ENCODE results near the gene PCDH12.
"Not testable (repeated sequence)": the region's sequence is repeated elsewhere in the genome, so short reads cannot be mapped to it uniquely, and the experiment has no call there.

PCDH12 gene

DNA sequence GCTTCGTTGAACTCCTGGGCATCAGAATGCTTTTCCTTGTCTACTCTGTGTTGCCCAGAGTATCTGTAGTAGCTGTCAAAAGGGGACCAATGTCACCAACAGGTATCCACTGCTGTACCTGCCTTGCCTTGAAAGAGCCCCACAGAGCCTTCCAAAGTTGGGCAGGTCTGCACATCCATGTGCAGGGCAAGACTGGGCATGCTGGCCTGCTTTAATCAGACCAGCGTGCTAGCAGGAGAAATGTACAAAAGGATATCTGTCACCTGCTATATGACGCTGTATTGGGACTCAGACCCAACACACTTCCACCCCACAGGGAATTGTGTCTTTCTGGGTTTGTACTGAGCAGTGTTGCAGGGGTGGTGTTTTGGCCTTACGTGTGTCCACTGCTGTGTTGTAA lies 22.5 kb downstream of the PCDH12 start:
- no peak for DNase-seq

- no peak for DNase-seq
Measured at GRCh38 chr5:141934099-141934844, 23.7 kb downstream of the PCDH12 start.

DNA sequence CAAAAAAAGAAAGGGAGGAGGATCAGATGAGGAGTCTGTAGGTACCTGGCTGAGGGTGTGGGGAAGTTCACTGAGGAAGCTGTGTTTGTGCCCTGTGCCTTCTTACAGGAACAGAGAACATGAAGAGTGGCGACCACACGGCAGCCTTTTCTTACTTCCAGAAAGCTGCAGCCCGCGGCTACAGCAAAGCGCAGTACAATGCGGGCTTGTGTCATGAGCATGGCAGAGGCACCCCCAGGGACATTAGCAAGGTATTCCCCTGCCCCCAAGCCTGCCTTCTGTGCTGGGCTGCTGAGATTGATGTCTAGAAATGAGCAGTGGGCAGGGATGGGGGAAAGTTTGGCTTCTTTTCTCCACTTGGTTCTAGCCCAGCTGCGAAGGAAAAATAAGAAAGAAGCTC lies 24.9 kb downstream of the PCDH12 start:
- DNase-seq = no peak

- no peak for DNase-seq
Measured at GRCh38 chr5:141931694-141932093, 26.3 kb downstream of the PCDH12 start.

- no peak for DNase-seq
Measured at GRCh38 chr5:141929398-141930058, 28.5 kb downstream of the PCDH12 start.

- DNase-seq = no peak
Measured at GRCh38 chr5:141928051-141928450, 30.0 kb downstream of the PCDH12 start.

- DNase-seq = no peak
Measured at GRCh38 chr5:141926434-141926833, 31.6 kb downstream of the PCDH12 start.

DNA sequence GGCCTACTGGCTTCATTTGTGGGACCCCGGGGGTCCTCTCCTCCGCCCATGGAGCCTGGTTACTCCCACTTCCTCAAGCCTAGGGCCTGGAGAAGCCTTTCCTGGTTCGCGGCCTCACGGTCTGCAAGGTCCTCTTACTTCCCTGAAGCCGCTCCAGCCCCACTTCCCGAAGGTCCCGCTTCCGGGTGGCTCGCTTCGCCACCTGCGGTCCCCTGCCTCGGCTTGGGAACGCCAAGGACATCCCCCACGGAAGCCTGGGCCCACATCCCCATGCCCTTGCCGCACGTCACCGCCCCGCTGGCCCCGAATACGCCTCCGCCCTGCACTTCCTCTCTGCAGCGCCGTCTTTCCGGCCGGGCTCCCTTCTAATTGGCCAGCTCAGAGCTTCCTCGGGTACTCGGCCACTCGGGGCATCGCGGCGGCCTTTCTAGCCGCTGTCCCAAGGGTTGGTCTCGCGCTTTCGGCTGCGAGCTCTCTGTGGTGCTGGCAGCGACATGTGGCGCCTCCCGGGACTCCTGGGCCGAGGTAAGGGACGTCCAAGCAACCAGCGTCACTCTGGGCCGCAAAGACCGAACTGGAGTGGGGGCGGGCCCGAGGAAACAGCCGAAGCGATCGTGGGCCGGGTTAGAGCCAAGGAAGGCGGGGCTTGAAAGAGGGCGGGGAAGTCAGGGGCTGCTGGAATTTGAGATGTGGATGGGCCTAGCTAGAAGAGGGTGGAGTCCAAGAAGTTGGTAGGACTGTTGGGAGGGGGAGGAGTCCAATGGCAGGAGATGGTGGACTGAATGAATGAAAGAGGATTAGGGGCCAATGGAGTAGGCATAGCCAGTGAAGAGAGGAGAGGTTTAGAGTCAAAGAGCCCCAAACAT lies 34.3 kb downstream of the PCDH12 start, which contains the start of gene DELE1:
Gene DELE1, plus strand, starts transcription at position 424 of the 866 bp plus-strand sequence. Its CDS starts 71 bp downstream, at position 495.
- peak; percentile 94 for DNase-seq

DNA sequence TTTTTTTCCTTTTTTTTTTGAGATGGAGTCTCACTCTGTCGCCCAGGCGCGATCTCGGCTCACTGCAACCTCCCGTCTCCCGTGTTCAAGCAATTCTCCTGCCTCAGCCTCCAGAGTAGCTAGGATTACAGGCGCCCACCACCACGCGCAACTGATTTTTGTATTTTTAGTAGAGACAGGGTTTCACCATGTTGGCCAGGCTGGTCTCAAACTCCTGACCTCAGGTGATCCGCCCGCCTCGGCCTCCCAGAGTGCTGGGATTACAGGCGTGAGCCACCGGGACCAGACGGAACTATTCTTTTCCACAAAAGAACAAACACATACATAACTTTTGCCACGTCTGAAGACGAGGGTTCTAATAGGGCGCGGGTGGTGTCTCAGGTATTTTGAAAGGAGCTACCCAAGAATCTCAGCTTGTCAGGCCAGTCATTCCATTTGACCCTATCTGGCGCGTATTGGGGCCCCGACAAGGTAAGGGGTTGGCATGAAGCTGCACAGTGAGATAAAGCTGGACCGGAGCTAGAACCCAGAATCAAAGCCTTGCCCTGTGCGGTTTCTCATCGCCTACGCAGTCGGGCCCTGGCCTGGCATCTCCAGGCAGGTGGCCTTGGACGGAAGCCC lies 35.1 kb downstream of the PCDH12 start:
- not testable (repeated sequence) for DNase-seq

DNA sequence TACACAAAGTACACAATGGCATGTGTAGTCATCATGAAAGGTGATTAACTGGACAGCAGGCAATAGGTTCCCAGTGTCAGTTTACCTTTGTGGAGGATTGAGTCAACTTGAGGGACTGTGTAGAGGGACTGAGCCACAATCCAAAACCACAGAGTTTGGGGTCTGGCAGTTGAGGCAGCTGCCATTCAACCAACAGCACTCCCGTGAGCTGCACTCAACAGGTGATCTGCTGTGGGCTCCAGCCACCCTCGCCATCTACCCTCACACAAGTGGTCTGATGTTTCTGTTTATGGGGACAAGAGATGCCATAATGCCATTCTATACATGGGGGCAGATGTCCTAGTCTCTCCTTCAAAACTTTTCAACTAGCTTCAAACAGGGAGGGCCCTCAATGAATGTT lies 37.2 kb downstream of the PCDH12 start:
- no peak for DNase-seq

DNA sequence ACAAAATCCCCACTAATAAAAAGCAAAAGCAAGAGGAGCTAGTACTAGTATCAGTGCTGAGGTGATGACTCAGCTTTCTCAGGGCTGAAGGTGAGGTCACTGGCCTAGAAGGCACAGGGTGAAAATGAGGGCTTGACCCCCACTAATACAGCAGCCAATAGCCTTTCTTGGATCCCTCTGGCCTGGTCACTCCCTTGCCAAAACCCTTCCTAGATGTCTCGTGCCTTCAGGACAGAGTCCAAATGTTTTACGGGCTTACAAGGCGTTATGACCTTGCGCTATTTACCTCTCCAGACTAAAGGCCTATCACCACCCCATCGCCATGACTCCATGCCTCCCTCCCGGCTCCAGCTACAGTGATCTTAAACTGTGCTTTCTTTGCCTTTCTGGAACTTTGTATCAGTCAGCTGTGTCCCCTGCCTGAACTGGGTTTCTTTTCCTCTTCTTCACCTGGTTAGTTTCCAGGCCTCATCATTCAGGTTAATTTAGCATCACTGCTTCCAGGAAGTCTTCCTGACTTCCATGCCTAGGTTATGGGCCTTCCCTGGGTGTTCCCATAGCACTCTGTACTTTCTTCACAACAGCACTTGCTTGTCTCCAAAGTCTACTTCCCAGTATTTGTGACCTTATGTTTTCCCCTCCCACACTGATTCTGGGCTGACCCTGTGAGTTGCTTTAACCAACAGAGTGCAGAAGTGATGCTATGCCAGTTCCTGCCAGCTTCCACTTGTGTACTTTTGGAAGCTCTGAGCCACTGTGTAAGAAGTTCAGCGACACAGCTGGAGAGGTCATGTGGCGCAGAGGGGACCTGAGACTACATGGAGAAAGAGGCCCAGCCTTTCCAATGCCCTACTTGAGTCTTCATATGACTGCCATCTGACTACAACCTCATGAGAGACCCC lies 38.5 kb downstream of the PCDH12 start:
- no peak for DNase-seq

DNA sequence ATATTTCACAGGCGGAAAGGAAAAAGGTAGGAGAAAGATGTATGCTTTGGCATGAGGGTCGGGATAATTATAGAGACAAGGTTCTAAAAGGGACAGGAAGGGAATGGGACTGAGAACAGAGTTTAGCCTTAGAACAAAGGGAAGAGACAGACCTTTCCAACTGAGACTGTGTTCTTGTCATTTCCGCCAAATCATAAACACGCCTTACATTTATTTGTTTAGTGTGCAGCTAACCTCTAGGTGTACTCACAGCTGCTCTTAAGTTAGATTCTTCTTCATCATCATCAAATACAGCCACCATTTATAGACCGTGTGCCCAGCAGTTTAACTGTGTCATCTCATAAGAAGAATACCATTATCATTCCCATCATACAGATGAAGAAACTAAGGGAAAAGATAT lies 40.2 kb downstream of the PCDH12 start:
- no peak for DNase-seq

DNA sequence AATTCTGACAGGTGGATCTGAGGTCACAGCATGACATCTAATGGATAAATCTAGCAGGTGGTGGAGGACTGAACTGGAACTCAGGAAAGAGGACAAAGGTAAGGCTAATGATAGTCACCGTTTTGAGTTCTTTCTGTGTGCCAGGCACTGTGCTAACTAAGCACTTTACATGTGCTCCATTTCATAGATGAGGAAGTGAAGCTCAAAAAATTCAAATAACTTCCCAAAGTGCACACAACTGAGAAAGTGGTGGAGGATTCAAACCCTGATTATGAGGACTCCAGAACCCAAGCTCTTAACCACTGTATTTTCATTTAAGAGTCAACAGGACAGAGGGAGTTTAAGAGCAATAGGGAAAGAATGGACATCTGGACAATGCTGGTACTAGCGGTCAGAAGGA lies 41.5 kb downstream of the PCDH12 start:
- DNase-seq = no peak

DNA sequence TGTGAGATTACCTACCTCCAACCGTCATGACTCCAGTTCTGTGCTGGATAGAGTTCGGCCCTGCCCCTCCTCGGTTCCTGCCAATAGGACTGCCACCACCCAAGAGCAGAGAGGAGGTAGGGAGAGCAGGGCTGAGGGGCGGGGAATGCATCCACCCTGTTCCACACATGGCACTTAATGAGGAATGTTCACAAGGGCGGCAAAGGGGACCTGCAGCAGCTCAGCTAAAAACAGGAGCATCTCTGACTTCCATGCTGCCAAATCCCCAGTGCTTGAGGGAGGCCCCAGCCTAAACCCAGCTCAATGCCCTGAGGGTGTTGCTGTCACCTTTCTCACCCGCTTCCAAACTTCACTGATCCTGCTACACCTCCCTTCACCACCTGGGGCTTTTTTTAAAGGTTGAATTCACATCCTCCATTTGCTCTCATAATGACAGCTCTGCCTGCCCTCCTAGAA lies 42.1 kb downstream of the PCDH12 start:
- no peak for DNase-seq

GRCh38 chr5:141914797-141915196 lies 43.2 kb downstream of the PCDH12 start:
- DNase-seq = no peak

DNA sequence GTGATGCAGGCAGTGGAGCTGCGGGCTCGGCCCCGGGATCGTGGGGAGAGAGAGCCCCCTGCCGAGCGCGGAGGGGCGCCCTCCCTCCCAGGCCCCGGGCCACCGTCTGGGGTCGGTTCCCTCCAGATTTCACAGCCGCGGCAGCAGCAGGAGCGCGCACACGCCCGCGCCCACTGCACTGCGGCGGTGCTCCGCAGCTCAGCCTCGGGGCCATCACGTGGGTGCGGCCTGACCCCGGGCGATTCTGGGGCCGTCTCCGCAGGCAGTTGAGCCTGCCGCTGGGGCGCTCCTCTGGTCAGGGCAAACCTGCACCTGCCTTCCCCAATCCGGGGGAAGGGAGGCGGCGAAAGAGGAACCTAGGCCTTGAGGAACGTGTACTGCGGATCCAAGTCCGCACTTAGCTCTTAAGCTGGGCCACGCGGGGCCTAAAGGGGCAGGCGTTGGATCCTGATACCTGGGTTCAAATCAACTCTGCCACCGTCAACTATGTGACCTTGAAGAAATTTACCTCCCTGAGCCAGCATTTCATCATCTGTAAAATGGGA lies 43.7 kb downstream of the PCDH12 start:
- DNase-seq = peak; percentile 13

DNA sequence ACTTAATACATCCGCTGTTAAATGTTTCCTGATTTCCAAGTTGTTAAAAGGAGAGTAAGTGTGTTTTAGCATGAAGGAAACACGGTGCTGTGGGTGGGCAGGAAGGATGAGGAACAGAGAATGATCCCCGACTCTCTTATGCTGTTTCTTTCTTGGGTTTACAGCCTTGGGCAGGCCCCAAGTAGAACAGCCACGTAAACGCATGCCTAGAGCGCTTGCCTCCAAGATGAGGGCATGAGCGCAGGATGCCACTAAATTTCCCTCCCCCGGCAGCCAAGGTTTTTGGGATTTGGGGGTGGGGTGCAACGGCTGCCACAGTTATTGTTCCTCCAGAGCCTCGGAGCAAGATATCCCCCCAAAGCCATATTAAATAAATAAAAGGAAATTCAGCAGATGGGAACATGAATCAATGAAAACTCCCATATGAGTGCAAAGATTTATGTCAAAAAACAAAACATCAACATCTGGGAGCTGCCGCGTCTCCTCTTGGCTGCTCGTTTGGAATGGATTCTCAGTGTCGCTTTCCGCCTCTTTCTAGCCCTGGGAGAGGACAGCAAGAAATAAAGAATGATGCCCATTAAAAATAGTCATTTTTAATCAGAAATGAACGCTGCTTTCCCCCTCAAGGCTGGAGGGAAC lies 44.3 kb downstream of the PCDH12 start:
- DNase-seq = no peak

DNA sequence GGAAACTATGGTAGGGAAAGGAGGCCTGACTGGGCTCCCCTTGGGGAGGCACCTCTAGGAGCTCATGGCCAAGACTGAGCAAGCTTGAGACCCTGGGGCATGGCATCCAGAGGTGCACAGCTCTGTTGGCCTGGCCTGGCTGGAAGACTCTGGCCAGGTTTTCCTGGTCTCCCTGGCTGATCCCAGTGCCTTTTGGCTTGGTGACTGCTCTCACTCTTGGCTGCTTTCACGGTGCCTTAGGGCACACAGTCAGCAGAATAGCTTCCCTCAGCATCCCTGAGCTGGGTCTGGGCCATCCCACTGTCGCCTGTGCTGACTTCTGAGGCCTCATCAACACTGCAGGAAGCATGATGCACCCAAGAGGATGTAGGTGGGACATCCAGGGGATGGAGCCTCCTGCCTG lies 47.7 kb downstream of the PCDH12 start:
- DNase-seq = no peak

DNA sequence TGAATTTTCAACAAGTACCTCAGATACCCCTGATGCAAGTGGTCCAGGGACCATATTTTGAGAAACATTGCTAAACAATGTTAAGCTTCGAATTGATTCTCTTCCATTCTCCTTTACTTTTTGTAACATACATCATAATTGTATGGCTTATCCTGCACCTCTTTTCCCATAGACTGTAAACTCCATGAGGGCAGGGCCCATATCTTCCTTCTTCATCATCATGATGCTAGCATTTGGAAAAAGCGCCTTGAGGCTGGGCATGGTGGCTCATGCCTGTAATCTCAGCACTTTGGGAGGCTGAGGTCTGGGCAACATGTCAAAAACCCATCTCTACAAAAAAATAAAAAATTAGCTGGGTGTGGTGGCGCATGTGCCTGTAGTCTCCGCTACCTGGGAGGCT lies 48.8 kb downstream of the PCDH12 start:
- DNase-seq = no peak

DNA sequence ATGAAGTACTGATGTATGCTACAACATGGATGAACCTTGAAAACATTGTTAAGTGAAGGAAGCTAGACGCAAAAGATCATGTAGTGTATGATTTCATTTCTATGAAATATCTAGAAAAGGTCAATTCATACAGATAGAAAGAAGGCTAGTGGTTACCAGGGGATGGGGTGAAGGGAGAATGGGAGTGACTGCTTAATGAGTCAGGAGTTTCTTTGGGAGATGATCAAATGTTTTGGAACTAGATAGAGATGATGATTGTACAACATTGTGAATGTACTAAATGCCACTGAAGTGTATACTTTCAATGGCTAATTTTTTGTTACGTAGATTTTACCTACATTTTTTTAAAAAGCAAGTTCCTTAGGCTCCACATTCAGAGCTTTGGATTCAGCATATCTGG lies 49.2 kb downstream of the PCDH12 start:
- DNase-seq = peak; percentile 35

DNA sequence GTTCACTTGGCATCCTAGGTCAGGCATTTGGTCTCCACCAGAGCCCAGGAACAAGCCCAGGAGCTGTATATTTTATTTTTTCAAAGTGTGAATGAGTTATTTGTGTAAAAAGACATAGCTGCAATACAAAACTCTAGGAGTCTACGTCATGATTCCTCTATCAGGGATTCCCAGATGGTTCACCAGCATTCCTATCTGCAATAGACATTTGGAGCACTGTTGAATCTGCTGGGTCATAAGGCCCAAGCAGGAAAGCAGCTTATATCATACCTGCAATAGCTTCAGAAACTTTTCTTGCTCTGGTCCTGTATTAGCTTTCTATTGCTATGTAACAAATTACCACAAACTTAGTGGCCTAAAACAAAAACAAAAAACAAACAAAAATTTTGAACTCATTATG lies 51.0 kb downstream of the PCDH12 start:
- DNase-seq = no peak

All from fibroblast of skin of right biceps (primary cell).